Stimulated activated CD4-positive, alpha-beta T cell treated with anti-CD3 and anti-CD28 coated beads, Interleukin-4, amount 100 ng/mL, for 1 hour (primary cell): Measurements from ENCODE around the gene ORMDL2.

Source experiments
- DNase-seq: peaks from one replicate; pipeline ENCODE4 v3.0.0-alpha.2; 2020

ORMDL2 gene

GRCh38 chr12:55817345-55818139, at the start of gene ORMDL2, which contains the start of gene SARNP:
ORMDL2 (plus strand) TSS chr12:55818041; CDS start chr12:55819000, 959 bp downstream.
SARNP (minus strand) TSS chr12:55817724; CDS start chr12:55817701, 23 bp downstream.
- peak; percentile 88 for DNase-seq

- DNase-seq: no peak
Observed at GRCh38 chr12:55771736-55772135, 46.1 kb upstream of the ORMDL2 start.

- no peak for DNase-seq
Observed at GRCh38 chr12:55777856-55778255, 40.0 kb upstream of the ORMDL2 start.

- no peak for DNase-seq
Observed at GRCh38 chr12:55780685-55781084, 37.2 kb upstream of the ORMDL2 start.

GRCh38 chr12:55788546-55788945, 29.3 kb upstream of the ORMDL2 start:
- DNase-seq: no peak

GRCh38 chr12:55789171-55789570, 28.7 kb upstream of the ORMDL2 start:
- DNase-seq: no peak

- no peak for DNase-seq
Observed at GRCh38 chr12:55789893-55790292, 27.9 kb upstream of the ORMDL2 start.

GRCh38 chr12:55795950-55796349, 21.9 kb upstream of the ORMDL2 start:
- DNase-seq: no peak

- no peak for DNase-seq
Observed at GRCh38 chr12:55797068-55797467, 20.8 kb upstream of the ORMDL2 start.

- DNase-seq: no peak
Observed at GRCh38 chr12:55797550-55797949, 20.3 kb upstream of the ORMDL2 start.

GRCh38 chr12:55806982-55807381, 10.9 kb upstream of the ORMDL2 start:
- no peak for DNase-seq

- DNase-seq: no peak
Observed at GRCh38 chr12:55809274-55809673, 8.6 kb upstream of the ORMDL2 start.

GRCh38 chr12:55812088-55812487, 5.8 kb upstream of the ORMDL2 start:
- DNase-seq: no peak

- DNase-seq: no peak
Observed at GRCh38 chr12:55814257-55814656, 3.6 kb upstream of the ORMDL2 start.

GRCh38 chr12:55815473-55815872, 2.4 kb upstream of the ORMDL2 start:
- DNase-seq: no peak

- DNase-seq: no peak
Observed at GRCh38 chr12:55816881-55817344, 928 bp upstream of the ORMDL2 start.

- DNase-seq: no peak
Observed at GRCh38 chr12:55818140-55818728, 393 bp downstream of the ORMDL2 start.

- no peak for DNase-seq
Observed at GRCh38 chr12:55818886-55819285, 1.0 kb downstream of the ORMDL2 start.

- no peak for DNase-seq
Observed at GRCh38 chr12:55820679-55821078, 2.8 kb downstream of the ORMDL2 start.

- DNase-seq: no peak
Observed at GRCh38 chr12:55822228-55822627, 4.4 kb downstream of the ORMDL2 start.

GRCh38 chr12:55823419-55823818, 5.6 kb downstream of the ORMDL2 start:
- DNase-seq: no peak

GRCh38 chr12:55824726-55825125, 6.9 kb downstream of the ORMDL2 start:
- DNase-seq: no peak

GRCh38 chr12:55827806-55828205, 10.0 kb downstream of the ORMDL2 start:
- DNase-seq: no peak

GRCh38 chr12:55828357-55828756, 10.5 kb downstream of the ORMDL2 start:
- DNase-seq: no peak
